ENCODE data around the gene MOB3A.

Gene MOB3A

DNA sequence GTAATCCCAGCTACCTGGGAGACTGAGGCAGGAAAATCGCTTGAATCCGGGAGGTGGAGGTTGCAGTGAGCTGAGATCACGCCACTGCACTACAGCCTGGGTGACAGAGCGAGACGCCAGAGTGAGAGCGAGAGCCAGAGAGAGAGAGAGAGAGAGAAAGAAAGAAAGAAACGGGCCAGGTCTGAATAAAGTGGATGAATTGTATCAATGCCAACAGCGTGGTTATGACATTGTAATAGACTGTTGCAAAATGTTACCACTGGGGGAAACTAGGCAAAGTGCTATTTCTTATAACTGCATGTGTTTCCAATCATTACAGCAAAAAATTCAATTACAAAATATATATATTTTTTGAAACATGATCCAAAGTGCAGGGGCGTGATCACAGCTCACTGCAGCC is 68.8 kb downstream of the MOB3A start:
- ATAC-seq = peak; percentile 63
- no peak for TF ChIP-seq ZC3H10 (CRISPR knock-in tag; IDR thresholded peaks at IDR 0.05)
- TF ChIP-seq, protein P1, sequence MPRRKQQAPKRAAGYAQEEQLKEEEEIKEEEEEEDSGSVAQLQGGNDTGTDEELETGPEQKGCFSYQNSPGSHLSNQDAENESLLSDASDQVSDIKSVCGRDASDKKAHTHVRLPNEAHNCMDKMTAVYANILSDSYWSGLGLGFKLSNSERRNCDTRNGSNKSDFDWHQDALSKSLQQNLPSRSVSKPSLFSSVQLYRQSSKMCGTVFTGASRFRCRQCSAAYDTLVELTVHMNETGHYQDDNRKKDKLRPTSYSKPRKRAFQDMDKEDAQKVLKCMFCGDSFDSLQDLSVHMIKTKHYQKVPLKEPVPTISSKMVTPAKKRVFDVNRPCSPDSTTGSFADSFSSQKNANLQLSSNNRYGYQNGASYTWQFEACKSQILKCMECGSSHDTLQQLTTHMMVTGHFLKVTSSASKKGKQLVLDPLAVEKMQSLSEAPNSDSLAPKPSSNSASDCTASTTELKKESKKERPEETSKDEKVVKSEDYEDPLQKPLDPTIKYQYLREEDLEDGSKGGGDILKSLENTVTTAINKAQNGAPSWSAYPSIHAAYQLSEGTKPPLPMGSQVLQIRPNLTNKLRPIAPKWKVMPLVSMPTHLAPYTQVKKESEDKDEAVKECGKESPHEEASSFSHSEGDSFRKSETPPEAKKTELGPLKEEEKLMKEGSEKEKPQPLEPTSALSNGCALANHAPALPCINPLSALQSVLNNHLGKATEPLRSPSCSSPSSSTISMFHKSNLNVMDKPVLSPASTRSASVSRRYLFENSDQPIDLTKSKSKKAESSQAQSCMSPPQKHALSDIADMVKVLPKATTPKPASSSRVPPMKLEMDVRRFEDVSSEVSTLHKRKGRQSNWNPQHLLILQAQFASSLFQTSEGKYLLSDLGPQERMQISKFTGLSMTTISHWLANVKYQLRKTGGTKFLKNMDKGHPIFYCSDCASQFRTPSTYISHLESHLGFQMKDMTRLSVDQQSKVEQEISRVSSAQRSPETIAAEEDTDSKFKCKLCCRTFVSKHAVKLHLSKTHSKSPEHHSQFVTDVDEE (CRISPR knock-in tag; IDR thresholded peaks at IDR 0.05) = no peak
- TF ChIP-seq BACH2 (CRISPR knock-in tag; IDR thresholded peaks at IDR 0.05; ENCODE audit: borderline replicate concordance) = no peak
- TF ChIP-seq ZNF565 (CRISPR knock-in tag; conservative IDR thresholded peaks at IDR 0.05; ENCODE audit: low read depth) = no peak
- no peak for TF ChIP-seq ARNTL (CRISPR knock-in tag; IDR thresholded peaks at IDR 0.05; ENCODE audit: borderline replicate concordance, low read depth)
- no peak for TF ChIP-seq GLIS3 (CRISPR knock-in tag; IDR thresholded peaks at IDR 0.05)
- no peak for TF ChIP-seq ZNF8 (CRISPR knock-in tag; IDR thresholded peaks at IDR 0.05)

DNA sequence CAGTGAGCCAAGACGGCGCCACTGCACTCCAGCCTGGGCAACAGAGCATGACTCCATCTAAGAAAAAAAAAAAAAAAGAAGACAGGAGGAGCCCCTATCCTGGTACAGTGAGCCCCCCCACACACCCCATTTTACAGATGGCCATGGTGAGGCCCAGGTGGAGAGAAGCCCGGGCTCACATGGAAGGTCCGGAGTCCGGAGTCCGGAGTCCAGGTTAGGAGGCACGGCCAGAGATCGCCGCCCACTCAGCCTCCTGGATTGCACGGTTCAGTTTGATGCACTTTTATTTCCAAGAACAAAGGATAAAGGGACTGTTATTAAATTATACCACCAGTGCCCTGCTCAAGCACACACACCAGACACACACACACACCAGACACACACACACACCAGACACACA is 69.4 kb downstream of the MOB3A start:
- no peak for ATAC-seq
- TF ChIP-seq ZFP30 (CRISPR knock-in tag; IDR thresholded peaks at IDR 0.05) (no peak), ISL1 (CRISPR knock-in tag; IDR thresholded peaks at IDR 0.05) (no peak), BACH2 (CRISPR knock-in tag; IDR thresholded peaks at IDR 0.05; ENCODE audit: borderline replicate concordance) (no peak), ARNTL (CRISPR knock-in tag; IDR thresholded peaks at IDR 0.05; ENCODE audit: borderline replicate concordance, low read depth) (no peak)
- TF ChIP-seq, protein P2, sequence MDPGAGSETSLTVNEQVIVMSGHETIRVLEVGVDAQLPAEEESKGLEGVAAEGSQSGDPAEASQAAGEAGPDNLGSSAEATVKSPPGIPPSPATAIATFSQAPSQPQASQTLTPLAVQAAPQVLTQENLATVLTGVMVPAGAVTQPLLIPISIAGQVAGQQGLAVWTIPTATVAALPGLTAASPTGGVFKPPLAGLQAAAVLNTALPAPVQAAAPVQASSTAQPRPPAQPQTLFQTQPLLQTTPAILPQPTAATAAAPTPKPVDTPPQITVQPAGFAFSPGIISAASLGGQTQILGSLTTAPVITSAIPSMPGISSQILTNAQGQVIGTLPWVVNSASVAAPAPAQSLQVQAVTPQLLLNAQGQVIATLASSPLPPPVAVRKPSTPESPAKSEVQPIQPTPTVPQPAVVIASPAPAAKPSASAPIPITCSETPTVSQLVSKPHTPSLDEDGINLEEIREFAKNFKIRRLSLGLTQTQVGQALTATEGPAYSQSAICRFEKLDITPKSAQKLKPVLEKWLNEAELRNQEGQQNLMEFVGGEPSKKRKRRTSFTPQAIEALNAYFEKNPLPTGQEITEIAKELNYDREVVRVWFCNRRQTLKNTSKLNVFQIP (CRISPR knock-in tag; IDR thresholded peaks at IDR 0.05; ENCODE audit: borderline replicate concordance, low read depth) = no peak

DNA sequence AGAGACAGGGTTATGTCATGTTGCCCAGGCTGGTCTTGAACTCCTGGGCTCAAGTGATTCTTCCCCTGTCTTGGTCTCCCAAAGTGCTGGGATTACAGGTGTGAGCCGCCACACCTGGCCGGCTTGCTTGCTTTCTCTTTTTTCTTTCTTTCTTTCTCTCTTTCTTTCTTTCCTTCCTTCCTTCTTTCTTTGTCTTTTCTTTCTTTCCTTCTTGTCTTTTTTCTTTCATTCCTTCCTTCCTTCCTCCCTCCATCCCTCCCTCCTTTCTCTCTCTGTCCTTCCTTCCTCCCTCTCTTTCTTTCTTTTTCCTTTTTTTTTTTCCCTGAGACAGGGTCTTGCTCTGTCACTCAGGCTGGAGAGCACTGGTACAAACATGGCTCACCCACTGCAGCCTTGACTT is 73.8 kb downstream of the MOB3A start:
- ATAC-seq = no peak

DNA sequence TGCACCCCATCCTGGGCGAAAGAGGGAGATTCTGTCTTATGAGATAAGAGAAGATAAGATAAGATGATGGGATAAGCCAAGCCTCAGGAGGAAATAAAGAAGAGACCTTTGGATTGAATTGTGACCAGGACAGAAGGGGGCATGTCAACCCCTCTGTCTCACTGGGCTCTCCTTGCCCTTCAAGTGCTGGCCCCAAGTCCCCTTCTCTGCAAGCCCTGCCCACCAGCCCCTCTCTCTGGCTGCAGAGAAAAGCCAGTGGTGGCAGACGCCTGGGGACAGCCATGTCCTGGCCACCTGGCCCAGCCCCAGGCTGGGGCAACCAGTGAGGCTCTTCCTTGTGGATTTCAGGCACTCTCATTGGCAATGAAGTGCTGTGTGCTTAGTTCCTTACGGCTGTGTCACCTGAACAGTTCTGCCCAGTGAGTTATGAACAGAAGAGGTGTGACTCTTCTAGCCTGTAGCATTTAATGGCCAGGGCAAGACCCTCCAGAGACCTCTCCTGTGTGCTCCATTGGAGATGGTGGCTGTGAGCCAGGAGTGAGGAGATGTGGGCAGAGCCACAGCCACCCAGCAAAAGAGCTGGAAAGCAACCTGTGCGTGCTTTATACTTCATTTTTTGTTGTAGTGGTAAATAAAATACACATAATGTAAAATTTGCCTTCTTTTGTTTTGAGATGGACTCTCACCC is 74.5 kb downstream of the MOB3A start:
- TF ChIP-seq, protein P3, sequence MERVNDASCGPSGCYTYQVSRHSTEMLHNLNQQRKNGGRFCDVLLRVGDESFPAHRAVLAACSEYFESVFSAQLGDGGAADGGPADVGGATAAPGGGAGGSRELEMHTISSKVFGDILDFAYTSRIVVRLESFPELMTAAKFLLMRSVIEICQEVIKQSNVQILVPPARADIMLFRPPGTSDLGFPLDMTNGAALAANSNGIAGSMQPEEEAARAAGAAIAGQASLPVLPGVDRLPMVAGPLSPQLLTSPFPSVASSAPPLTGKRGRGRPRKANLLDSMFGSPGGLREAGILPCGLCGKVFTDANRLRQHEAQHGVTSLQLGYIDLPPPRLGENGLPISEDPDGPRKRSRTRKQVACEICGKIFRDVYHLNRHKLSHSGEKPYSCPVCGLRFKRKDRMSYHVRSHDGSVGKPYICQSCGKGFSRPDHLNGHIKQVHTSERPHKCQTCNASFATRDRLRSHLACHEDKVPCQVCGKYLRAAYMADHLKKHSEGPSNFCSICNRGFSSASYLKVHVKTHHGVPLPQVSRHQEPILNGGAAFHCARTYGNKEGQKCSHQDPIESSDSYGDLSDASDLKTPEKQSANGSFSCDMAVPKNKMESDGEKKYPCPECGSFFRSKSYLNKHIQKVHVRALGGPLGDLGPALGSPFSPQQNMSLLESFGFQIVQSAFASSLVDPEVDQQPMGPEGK (CRISPR knock-in tag; IDR thresholded peaks at IDR 0.05; ENCODE audit: borderline replicate concordance) = no peak
- ATAC-seq = no peak

More for the DNA sequence above, 73.8 kb downstream of the MOB3A start:
- TF ChIP-seq ZC3H10 (CRISPR knock-in tag; IDR thresholded peaks at IDR 0.05) (no peak), RARB (CRISPR knock-in tag; IDR thresholded peaks at IDR 0.05) (no peak), ZFP3 (CRISPR knock-in tag; IDR thresholded peaks at IDR 0.05) (no peak), GLIS3 (CRISPR knock-in tag; IDR thresholded peaks at IDR 0.05) (no peak), PPARA (CRISPR knock-in tag; IDR thresholded peaks at IDR 0.05; ENCODE audit: borderline replicate concordance) (no peak), OSR1 (CRISPR knock-in tag; IDR thresholded peaks at IDR 0.05) (no peak), ZNF8 (CRISPR knock-in tag; IDR thresholded peaks at IDR 0.05) (no peak)
- TF ChIP-seq, protein P1 (CRISPR knock-in tag; IDR thresholded peaks at IDR 0.05) = no peak
- TF ChIP-seq, protein P2 (CRISPR knock-in tag; IDR thresholded peaks at IDR 0.05; ENCODE audit: borderline replicate concordance, low read depth) = no peak

Measured in SK-N-SH treated with all-trans-retinoic acid at 6 μM for 48 hours (cell line).